Measurements from ENCODE around the gene TMEM88. TPM values are rescaled to one million over a fixed set of nuclear protein-coding genes. Genes with fewer than 3 reads are reported as not detected.
A peak's percentile ranks its signal among the peaks of the same experiment; 100 is the strongest.

TMEM88 gene
- total and polyA plus RNA-seq, 2 of the 8 experiments (the other 6 are each of a cell fraction or from before 2014, with no cell fraction given) = 0.69 to 8.8 TPM

- H3K4me2 ChIP-seq (ENCODE audit: insufficient read depth in 1 of 2, low read depth in 2 of 2, low read length in 2 of 2) = peak overlapping the region; percentile 74 to 94
- H2AFZ ChIP-seq (ENCODE audit: low read length) = peak overlapping the region; percentile 47; the same call in 1 of the 2 replicates
- CTCF ChIA-PET (ENCODE audit: partially characterized antibody) = interaction anchor here (0.6 to 4.9 kb wide), 14 partner anchors 9 to 140 kb away, joined by 3 to 44 read pairs (median 5); partner anchors contain the start of gene KDM6B
- 0 out of 2 replicates have a peak overlapping the region, but pooled peaks have one; percentile 61 for H2BK20ac ChIP-seq (ENCODE audit: low read length)
- H3K79me2 ChIP-seq (ENCODE audit: control insufficient read depth in 1 of 2, insufficient read depth in 2 of 2, low read length in 2 of 2) = no peaks in the 10 kb centered on the region
- peaks cover 0 to 23% of the 10 kb centered on the region in 2 experiments for H4K20me1 ChIP-seq (replicated peaks in 1 of 2; ENCODE audit: control insufficient read depth in 1 of 2, insufficient read depth in 2 of 2, low read length in 2 of 2)
- peak overlapping the region; percentile 53; the same call in 1 of the 2 replicates for H2BK12ac ChIP-seq (ENCODE audit: low read depth, low read length)
- POLR2A ChIA-PET (ENCODE audit: partially characterized antibody) = interaction anchor here (0.8 to 4.0 kb wide), 3 partner anchors 10 to 16 kb away, joined by 3 to 24 read pairs (median 5); no protein-coding TSS in a partner anchor
- H4K8ac ChIP-seq (ENCODE audit: extremely low read depth, insufficient read depth, low read length) = no peak overlapping the region; the same call in 1 of the 2 replicates
- WGBS, 2 experiments (ENCODE audit: extremely low coverage in 1 of 2, insufficient coverage in 1 of 2, insufficient read length in 1 of 2, insufficient replicate concordance in 2 of 2, low coverage in 1 of 2, low lambda C conversion rate in 2 of 2, missing lambda C conversion rate in 1 of 2) = 9% methylated on average over 59 of the region's 60 CpGs; no CpG with 5 or more reads in 1 of the 2 experiments
- H3K14ac ChIP-seq (ENCODE audit: insufficient read length) = no peak overlapping the region
- no peak overlapping the region for H3K27ac ChIP-seq (ENCODE audit: low read depth, low read length)
- no peak overlapping the region for H4K5ac ChIP-seq (ENCODE audit: insufficient read length, low read depth, low read length)
- H3K4me3 ChIP-seq (ENCODE audit: extremely low read depth in 1 of 4, insufficient read depth in 2 of 4, low read depth in 3 of 4, low read length in 4 of 4) = peak overlapping the region; percentile 39 to 65 (median 52)
- H2BK120ac ChIP-seq (replicated peaks; ENCODE audit: low read depth, low read length) = no peak overlapping the region
- H3K56ac ChIP-seq (replicated peaks; ENCODE audit: insufficient read length, low read depth, low read length) = no peak overlapping the region
- peak; percentile 42 for FAIRE-seq
- peaks cover 0 to 4% (median 0%) of the 10 kb centered on the region in 4 experiments; a peak in 3 of 8 replicates for H3K36me3 ChIP-seq (ENCODE audit: control insufficient read depth in 2 of 4, insufficient read depth in 4 of 4, low read length in 3 of 4)
- no peak overlapping the region; the same call in 1 of the 2 replicates for H2BK5ac ChIP-seq (ENCODE audit: low read depth, low read length)
- no peaks in the 10 kb centered on the region for H3K9me3 ChIP-seq (ENCODE audit: insufficient read depth in 2 of 2, low read depth in 1 of 2, low read length in 1 of 2)
- no peak overlapping the region; a peak in 1 of 7 replicates for H3K9ac ChIP-seq (replicated peaks in 1 of 4; ENCODE audit: extremely low read depth in 1 of 4, low read depth in 3 of 4, low read length in 3 of 4)
- DNase-seq (ENCODE audit: low read depth in 1 of 2, low spot score in 2 of 2) = peak; percentile 82 to 95
- no peak overlapping the region for H3K23ac ChIP-seq (ENCODE audit: insufficient read length)
- H3K4me1 ChIP-seq (replicated peaks in 1 of 4; ENCODE audit: control insufficient read depth in 3 of 4, insufficient read depth in 4 of 4, low read length in 3 of 4) = peaks cover 0 to 37% (median 31%) of the 10 kb centered on the region in 4 experiments; a peak in 6 of 7 replicates
- peak overlapping the region; percentile 79; the same call in 1 of the 2 replicates for H3K18ac ChIP-seq (ENCODE audit: extremely low read depth, low read length)
- H3K23me2 ChIP-seq (ENCODE audit: low read depth, low read length) = peaks cover 12% of the 10 kb centered on the region
- H4K91ac ChIP-seq (replicated peaks; ENCODE audit: insufficient read length, low read length) = no peak overlapping the region
- H2BK15ac ChIP-seq (ENCODE audit: low read length) = peak overlapping the region; percentile 95; the same call in 1 of the 2 replicates
- peaks cover 32 to 49% (median 48%) of the 10 kb centered on the region in 4 experiments for H3K27me3 ChIP-seq (replicated peaks in 1 of 4; ENCODE audit: control insufficient read depth in 3 of 4, extremely low read depth in 1 of 4, insufficient read depth in 3 of 4, low read length in 3 of 4)
- H2AK5ac ChIP-seq (ENCODE audit: low read depth, low read length) = no peak overlapping the region
- H3K79me1 ChIP-seq (ENCODE audit: low read depth, low read length) = no peaks in the 10 kb centered on the region
- no peak overlapping the region for H3K4ac ChIP-seq (replicated peaks; ENCODE audit: insufficient read length, low read depth, low read length)
- TF ChIP-seq ZNF274 (IDR thresholded peaks at IDR 0.05; ENCODE audit: borderline replicate concordance, extremely low read depth, low read length) = no peak
- TF ChIP-seq JUND (IDR thresholded peaks at IDR 0.05; ENCODE audit: low read length) = peak; percentile 54; the same call in 1 of the 2 replicates
- peak in 1 of 2 experiments; percentile 34; a peak in 1 of 3 replicates for TF ChIP-seq POLR2A (IDR thresholded peaks at IDR 0.05; ENCODE audit: control extremely low read depth in 1 of 2, low read depth in 2 of 2, low read length in 2 of 2)
- TF ChIP-seq TBP (IDR thresholded peaks at IDR 0.05; ENCODE audit: low read depth, low read length) = peak; percentile 52; the same call in 1 of the 2 replicates
These were observed 3.2 kb upstream of the TMEM88 start for GRCh38 chr17:7851438-7852261.
